GF-D8 (cell line): ENCODE measurements around the gene BRPF1.

Source experiments
- DNase-seq: peaks from one replicate; lab custom pipeline; 2025; lab: John Stamatoyannopoulos, UW

Gene BRPF1

DNA sequence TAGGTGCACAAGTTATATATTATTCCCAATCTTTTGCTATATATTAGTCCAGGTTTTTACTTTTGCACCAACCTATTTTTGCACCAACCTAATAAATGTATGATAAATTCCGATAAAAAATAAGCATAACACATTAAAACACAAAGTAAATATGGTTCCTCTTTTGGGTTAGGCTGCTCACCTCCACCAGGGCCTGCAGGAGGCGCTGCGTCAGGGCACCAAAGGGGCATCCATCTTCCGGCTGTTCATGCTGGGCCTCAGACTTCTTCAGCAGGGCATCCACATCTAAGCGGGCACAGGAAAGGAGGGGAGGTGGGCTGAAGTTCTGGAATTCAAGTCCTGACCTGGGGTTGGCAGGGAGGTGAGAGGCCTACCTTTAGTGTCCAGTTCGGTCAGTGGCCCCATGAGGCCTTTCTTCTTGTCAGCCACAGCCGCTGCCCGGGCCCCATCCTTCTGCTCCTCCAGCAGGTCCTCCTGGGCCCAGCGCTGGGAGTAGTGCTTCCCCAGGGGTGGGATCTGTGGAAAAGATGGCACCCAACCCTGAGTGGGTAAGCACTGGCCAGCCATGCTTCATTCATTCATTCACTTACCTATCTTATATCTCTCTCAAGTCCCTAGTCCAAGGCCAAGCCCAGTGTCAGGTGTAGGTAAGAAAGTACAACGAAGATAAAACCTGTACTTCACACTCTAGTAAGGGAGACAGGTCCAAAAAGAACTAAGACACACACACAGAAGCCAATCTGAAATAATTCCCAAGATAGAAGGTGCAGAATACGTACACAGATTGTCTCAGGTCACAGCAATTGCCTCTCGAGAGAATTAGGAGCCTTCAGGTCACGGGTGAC, 55.5 kb downstream of the BRPF1 start:
- DNase-seq: no peak

DNA sequence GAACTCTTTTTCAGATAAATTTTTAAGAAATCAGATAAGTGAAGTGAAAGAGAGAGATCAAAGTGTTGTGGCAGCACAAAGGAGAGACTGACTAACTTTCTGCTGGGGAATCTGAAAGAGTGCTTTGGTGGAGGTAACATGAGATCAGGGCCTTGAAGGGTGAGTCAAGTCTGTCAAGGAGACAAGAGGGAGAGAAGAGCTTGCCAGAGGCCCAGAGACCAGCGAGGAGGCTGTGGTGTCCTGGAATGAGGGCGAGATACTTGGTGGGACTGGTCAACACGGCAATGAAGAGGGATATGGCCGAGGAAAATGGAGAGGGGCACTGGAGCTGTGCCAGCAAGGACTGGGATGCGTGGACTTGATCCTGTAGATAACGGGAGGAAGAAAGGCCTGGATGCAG, 56.2 kb downstream of the BRPF1 start:
- DNase-seq: no peak

DNA sequence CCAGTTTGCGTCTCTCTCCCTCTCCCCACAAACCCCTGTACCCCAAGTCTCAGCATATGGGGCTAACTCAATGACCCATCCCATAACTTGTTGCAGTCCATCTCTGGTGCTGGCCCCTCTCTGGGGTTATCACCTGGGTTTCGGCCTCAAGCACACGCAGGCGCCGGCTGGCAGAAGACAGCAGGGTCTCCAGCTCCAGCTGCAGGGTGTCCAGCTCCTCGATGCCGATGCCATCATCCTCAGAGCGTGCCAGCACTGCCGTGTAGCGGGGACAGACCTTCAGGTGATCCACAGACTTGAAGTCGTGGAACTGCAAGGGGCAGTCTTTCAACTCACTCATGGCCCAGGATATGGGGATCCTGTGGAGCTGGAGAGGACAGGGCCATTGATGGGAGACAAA, 59.6 kb downstream of the BRPF1 start:
- no peak for DNase-seq

DNA sequence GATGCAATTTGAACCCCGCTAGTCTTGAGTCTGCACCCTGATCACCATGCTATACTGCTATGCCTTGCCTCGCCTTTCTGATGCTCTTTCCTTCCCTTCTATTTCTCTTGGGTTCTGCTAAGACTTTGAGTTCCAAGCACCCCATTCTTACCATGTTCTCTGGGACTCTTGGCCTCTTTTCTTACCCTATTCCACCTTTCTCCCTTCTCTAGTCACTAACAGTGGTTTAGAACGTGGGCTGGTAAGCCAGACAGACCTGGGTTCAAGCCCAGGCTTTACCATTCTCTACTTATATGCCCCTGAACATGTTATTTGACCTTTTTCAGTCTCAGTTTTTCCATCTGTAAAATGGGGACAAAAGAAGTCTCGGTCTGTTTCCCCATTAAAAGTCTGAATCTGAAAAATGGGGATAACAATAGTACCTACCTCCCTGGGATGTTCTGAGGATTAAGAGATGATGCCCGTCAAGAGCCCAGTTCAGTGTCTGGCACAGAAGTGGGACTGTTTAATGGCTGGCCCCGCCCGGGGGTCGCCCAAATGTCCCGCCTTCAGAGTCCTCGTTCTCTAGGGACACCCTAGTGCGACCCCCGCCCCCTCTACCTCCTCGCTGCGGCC, 60.4 kb downstream of the BRPF1 start:
- DNase-seq: no peak

DNA sequence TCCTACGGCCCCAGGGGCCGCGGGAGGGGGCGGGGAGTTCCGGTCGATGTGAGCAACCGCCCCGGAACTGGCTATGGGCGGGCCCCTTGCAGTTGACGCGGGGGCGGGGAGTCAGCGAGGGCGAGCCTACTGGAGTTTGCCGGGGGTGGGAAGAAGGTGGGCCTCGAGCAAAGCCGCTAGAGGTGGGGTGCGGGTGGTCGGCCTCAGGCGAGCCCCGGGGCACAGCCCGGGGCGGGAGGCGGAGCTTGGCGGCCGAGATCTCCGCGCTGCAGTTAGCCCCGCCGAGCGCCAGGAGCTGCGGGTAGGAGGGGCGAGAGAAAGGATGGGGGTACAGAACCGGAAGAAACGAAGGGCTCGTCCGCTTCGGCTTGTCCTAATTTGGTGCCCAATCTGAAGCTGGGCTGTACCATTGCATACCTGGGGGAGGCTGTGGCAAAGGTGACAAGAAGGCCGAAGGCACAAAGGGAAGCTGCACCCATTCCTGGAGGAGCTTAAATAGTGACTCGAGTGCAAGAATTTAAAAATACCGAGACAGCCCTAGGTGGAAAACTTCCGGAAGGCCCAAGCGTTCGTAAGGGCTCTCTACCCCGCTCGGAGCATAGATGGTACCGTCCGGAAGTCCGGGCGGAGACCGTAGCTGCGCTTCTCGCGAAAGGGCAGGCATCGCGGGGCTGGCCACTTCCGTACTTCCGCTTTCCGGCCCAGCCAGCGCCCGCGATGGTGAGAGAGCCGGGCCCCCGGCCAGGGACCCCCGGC, 61.0 kb downstream of the BRPF1 start, which contains the start of the genes ARPC4 and TADA3:
Gene ARPC4, plus strand, starts transcription at position 678 of the 756 bp plus-strand sequence. Its CDS starts 40 bp downstream, at position 718.
Gene TADA3, minus strand, starts transcription at position 69 of the 756 bp plus-strand sequence. CDS start 1,007 bp downstream, outside the sequence.
- DNase-seq: peak; percentile 90

DNA sequence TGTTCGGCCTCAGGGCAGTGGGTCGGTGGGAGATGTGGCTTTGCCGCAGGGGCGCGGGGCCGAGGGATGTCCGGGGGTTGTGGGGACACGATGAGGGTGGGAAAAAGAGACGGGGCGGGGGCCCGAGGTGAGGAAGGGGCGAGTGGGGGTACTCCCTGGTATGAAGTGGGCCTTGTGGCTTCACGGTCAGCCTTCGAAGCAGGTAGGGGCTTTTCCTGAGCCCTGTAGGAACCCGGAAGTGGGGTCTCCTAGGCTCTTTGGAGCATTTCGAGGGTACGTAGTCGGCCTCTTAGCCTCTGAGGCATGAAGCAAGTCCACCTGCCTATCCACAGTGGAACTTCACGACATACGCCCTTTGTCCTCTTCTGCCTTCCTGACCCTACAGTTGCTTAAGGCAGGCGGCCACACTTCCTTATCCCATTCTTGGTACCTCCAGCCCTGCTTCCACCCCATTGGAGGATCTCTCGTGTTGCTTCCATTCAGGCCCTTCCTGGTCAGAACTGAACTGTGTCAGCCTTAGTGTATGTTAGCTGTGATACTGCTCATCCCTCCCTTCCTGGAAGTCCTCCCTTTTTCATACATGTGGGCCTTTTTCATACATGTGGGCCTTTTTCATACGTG, 61.7 kb downstream of the BRPF1 start:
- DNase-seq: peak; percentile 43

DNA sequence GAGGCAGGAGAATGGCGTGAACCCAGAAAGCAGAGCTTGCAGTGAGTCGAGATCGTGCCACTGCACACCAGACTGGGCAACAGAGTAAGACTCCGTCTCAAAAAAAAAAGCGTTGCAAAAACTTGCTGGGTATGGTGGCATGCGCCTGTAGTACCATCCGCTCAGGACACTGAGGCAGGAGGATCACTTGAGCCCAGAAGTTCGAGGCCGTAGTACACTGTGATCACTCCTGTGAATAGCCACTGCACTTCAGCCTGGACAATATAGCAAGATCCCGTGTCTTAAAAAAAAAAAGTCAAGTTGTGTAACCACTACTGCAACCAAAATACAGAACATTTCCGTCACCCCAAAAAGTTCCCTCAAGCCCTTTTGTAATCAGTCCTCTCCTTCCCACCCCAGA, 62.9 kb downstream of the BRPF1 start:
- DNase-seq: no peak

DNA sequence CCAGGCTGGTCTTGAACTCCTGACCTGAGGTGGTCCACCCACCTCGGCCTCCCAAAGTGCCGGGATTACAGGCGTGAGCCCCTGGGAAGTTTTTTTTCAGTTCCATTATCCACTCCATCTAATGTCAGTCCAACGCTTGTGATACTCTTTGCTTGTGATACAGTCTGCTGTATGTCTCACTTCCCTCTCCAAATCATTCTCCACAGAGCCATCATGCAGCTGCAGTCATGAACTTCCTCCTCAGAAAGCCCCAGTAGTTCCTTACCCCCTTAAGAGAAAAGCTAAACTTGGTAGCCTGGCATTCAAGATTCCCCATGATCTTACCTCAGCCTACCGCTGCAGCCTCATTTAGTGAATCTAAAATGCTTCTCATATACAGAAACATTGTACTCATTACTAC, 63.7 kb downstream of the BRPF1 start:
- DNase-seq: no peak

DNA sequence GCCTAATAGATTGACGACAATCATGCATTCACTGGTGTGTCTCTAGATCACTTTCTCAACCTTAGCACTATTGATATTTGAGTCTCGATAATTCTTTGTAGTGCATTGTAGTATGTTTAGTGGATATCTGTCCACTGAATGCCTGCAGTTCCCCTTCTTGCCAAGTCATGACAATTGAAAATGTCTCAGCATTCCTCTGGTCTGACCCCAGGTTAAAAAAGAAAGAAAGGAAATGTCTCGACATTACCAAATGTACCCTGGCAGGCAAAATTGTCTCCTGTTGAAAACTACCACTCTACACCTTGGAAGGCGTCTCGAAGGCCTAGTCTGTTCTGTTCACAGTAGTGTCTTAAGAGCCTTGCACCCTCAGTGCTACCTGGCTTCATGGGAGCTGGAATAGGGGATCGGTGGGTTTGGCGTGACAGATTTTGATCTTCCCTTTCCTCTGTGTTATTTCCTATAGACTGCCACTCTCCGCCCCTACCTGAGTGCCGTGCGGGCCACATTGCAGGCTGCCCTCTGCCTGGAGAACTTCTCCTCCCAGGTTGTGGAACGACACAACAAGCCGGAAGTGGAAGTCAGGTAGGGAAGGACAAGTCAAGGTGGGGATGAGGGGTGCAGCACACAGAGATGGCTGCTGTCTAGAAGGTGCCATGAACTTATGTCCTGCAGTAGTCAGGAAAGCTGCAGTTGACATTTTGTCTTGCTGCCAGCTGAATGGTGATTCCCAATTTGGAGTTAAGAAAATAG, 65.8 kb downstream of the BRPF1 start:
- DNase-seq: no peak
